ENCODE measurements around the gene ST8SIA6.
"Not testable (repeated sequence)": the region's sequence is repeated elsewhere in the genome, so short reads cannot be mapped to it uniquely, and the experiment has no call there.

Gene ST8SIA6

DNA sequence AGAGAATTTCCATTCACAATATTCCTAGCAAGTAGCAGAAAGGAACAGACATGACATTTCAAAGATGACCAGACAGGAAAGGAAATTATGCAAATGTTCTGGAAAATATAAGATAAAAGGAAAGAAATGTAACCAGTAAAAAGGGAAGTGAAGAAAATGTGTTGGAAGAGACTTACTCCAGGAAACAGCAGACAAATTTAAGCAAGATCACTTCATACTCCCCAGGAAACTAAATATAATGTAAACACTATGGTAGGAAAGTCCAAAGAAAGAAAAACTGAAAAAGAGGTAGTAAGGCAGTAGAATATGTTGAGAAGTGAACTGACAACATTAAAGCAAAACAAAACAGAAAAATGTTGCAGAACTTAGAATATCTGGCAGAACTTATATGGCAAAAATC, 6.4 kb upstream of the ST8SIA6 start:
- DNase-seq (ENCODE audit: low read depth in 1 of 2, low spot score in 1 of 2), result no peak

DNA sequence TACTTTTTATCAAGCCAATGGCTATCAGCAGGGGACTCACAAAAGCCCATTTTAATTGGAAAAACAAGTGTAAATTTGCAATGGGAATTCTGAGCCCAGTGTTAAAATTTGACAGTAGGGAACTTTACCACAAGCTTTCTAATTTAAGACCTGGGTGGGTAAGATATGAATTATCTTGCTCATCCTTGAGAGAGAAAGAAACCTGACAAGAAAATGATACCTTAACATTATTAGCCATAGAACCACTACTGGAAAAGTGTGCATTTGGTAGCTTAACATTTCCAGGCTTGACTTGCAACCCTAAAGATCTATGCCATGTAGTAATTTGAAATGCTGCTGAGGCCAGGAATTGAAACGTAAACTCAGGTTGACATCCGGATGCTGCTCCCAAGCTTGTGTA, 2.7 kb upstream of the ST8SIA6 start:
- no peak for DNase-seq (ENCODE audit: low read depth in 1 of 2, low spot score in 1 of 2)

DNA sequence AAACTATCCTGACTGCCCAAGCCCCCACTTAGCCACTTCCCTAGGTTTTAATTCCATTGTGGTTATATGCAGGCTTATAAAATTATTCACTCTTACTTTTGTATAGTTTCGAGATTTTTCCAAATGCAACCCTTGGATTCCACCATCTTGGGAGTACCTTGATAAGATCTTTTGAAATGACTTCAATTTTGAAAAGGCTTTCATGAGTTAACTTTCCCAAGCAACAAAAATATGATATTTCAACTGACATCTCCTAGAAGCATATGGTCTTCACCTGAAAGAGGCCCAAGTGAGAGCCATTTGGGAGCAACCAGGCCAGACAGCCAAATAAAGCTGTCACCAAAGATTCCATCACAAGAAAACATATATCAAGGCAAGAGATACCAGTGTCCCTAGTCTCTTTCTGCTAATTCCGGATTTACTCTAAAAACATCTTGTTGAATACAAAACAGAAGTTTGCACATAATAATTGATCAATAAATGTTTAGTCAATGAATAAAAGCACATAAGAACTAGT, 1.7 kb upstream of the ST8SIA6 start:
- DNase-seq (ENCODE audit: low read depth in 1 of 2, low spot score in 1 of 2), result no peak

DNA sequence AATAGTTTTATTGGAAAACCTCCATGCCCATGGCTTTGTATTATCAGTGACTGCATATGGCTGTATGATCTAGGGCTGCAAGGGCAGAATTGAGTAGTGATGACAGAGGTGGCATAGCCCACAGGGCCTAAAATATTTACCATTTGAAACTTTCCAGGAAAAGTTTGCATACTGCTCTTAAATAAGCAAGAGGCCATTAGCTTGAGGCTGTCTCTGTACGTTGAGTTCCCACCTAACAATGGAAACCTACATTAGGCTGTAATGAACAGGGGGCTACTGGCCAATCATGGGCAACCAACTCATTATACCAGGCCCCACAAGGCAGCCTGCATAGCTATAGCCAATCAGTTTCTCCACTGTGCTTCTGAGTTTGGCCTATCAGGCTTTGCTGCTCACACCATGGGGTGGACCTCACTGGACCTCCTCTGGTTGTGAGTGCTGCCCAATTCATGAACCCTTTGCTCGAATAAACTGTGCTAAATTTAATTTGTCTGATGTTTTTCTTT, 673 bp upstream of the ST8SIA6 start:
- no peak for DNase-seq (ENCODE audit: low read depth in 1 of 2, low spot score in 1 of 2)

DNA sequence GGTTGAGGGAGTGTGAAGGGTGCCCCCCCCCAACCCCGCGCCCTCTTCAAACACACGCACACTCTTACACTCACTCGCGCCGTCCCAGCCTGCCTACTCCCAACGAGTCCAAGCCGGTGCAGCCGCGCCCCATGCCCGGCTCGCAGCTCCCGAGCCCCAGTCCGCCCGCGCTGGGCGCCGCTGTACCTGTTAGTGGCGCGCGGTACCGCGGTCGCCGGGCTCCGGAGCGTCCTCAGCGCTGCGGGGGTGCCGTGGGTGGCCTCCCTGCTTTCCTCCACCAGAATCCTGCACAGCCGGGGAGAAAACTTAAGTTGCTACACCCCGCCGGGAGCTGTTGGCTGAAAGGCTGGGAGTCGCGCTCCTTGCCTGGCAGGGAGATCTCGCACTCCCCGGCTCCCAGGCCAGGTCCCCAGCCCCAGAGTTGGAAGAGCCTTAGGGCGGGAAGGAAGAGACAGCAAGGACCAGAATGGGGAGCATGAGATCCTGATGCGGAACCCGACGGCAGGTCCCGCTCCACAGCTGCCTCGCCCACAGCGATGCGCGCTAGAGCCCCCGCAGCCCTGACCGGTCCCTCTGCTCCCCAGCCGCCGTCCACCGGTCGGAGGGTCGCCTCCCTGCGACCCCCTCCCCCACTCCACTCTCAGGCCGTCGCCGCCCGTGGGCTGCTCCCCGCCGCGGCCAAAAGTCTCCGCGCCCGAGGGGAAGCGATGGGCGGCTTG, 863 bp downstream of the ST8SIA6 start:
- peak; percentile 6 to 24 for DNase-seq (ENCODE audit: low read depth in 1 of 2, low spot score in 1 of 2)

DNA sequence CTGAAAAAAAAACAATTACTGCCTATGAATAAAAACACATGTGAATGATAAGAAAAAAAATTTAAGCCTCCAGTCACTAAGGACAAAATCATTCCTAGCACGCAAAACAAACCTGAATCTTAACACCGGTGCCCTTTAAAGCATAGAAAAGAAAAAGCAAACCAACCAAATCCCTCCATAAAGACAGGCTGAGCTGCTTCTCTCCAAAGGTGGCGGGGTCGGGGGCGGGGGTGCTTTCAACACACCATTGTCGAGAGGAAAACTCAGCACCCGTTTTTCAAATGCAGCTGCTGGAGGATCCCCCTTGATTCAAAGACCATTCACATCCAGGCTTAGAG, 1.4 kb downstream of the ST8SIA6 start:
- no peak for DNase-seq (ENCODE audit: low read depth in 1 of 2, low spot score in 1 of 2)

DNA sequence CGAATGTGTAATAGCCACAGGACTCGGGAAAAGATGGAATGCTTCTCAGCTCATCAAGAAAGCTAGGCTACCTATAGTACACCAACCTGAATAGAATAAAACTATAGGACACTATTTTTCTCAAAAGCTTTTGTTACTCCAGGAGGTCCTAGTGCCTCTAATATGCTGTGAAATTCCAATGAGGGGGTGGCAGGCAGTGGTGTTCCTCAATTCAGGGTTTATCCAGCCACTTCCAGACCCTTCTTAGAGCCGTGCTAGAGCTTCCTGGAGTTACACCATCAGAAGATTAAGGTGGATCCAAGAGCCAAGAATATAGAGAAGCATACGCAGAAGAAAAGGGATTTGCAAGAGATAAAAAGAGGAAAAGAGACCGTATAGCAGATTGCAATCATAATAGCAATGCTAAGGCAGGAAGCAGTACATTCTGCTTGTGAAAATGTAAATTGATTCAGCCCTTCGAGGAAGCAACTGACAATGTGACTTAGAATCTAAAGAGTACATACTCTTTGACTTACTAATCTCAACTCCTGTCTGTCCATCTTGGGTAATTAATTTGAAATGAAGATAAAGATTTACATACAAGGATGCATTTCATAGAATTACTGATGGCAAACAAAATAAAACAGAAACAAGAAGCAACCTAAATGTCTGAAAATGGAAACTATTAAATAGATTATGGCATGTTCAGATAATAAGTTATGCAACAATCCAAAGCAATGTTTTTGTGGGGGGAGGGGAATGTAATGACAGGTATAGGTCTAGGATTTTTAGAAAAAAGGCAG, 2.1 kb downstream of the ST8SIA6 start:
- no peak for DNase-seq (ENCODE audit: low read depth in 1 of 2, low spot score in 1 of 2)

DNA sequence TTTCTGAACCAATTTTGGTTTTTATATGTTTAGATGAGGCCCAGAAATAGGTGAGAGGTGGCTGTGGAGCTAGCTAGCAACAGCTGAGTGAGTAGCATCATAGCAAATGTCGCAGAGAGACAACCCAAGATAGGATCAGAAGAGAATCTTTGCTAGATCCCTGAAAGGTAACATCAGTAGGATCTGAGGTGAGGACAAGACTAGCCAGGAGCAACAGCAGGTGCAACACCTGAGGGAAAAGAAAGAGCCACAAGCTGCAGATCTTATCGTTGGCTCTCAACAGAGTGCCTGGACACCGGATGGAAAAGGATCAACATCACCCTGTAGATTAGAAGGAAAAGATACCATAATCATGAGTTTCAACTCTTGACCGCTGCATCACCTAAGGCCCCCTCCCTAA, 4.4 kb downstream of the ST8SIA6 start:
- no peak for DNase-seq (ENCODE audit: low read depth in 1 of 2, low spot score in 1 of 2)

DNA sequence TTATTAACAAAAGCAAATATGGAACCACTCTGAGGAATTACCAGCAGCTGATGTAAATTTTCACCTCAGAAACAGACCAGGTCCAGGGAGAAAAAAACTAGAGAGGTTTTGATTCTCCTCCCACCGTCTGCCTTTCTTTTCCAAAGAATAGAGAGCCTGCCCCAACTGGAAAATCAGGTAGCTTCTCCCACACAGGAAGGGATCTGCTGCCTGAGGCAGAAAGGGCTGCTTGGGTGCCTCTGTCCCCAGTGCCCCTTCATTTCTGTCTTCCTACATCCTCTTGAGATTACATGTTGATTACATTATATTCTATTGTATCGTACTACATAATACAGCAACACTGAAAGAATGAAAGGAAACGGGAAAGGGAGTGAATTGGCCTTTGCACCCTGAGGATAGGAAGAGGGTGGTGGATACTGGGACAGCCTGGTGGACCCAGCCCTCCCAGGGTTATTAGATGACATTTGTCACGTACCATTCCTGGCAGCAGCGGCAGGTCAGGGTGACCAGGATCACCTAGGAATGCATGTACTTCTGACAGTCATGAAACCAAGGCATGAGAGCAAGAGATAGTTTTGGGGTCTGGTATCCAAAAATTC, 8.9 kb downstream of the ST8SIA6 start:
- no peak for DNase-seq (ENCODE audit: low read depth in 1 of 2, low spot score in 1 of 2)

DNA sequence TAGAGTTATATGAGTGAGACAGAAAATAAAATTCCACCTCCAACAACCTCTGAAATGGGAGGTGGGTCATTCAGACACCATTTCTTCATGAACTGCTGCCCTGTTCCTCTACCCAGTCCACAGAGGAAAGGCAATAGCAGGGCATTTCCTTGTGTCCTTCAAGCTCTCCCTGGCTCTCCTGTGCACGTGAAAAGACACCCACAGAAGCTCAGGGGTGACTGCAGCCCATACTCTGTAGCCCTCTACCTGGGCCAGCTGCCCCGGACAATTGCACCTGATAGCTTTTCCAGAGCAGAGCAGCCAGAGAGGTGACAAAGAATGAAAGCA, 10.0 kb downstream of the ST8SIA6 start:
- DNase-seq (ENCODE audit: low read depth in 1 of 2, low spot score in 1 of 2), result no peak

DNA sequence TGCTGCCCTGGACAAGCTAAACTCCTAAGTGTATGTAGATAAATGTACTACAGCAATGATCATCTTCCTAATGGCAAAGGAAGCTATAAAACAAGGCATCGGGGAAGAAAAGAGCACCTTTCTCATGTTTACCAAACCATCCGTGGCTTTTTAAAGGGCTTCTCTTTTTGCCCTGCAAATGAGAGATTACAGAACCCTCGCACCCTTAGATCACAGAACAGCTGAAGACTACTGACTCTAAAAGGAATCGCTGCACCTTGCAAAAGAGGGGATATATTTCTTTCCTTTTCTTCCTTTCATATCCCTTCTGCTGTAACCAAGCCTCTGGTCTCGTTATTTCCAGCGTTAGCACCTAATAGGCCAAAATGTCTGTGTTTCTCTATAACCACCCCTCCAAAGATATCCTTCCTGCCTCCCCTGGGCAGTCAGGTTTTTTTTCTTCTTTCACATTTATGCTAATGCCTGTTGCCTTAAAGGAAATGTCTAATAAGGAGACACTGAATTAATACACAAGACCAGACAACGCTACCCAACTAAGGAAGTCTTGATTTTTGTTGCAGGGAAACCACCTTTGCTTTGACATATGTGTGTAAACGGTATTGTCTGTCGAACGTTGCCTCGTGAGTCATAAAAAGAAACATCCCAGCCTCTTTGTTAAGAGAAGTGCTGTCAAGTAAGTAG, 10.5 kb downstream of the ST8SIA6 start:
- no peak for DNase-seq (ENCODE audit: low read depth in 1 of 2, low spot score in 1 of 2)

DNA sequence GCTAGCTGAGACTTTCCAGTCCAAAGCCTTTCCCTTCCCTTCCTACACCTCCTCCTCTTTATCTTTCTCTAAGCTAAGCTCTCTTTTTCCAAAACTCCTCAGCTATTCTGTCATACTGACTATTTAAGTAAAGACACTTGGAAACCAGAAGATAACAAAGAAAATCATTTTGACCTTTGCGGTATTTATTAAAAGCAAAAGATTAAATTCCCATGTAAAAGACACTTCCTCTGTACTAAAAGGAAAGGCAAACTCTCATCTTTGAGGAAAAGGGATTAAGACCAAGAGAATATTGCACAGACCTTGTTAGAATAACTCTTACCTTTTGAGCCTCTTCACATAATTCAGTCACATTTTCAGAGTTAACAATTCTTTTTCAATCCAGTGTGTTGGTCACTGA, 15.8 kb downstream of the ST8SIA6 start:
- DNase-seq (ENCODE audit: low read depth in 1 of 2, low spot score in 1 of 2), result no peak

DNA sequence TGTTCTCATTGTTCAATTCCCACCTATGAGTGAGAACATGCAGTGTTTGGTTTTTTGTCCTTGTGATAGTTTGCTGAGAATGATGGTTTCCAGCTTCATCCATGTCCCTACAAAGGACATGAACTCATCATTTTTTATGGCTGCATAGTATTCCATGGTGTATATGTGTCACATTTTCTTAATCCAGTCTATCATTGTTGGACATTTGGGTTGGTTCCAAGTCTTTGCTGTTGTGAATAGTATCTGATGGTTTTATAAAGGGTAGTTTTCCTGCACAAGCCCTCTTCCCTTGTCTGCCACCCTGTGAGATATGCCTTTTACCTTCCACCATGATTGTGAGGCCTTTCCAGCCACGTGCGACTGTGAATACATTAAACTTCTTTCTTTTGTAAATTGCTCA, 17.8 kb downstream of the ST8SIA6 start:
- DNase-seq (ENCODE audit: low read depth in 1 of 2, low spot score in 1 of 2), result not testable (repeated sequence)

GRCh38 chr10:17435953-17436352, 18.4 kb downstream of the ST8SIA6 start:
- DNase-seq (ENCODE audit: low read depth in 1 of 2, low spot score in 1 of 2), result no peak

DNA sequence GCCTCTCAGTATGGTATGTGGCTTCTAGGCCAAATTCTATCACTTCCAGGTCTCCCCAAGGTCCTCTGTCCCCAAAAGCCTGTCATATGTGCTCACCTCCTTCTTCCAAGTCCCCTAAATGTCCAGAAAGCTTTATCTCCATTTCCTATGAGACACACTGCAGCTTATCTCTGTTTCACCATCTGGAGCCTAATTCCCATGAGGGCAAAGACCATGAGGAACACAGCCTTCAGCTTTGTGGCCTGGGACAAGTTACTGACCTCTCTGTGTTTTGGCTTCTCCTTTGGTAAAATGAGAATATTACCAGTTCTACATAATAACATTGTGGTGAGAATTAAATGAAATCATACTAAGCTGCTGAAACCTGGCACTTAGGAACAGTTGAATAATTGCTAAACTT, 19.2 kb downstream of the ST8SIA6 start:
- DNase-seq (ENCODE audit: low read depth in 1 of 2, low spot score in 1 of 2), result no peak

DNA sequence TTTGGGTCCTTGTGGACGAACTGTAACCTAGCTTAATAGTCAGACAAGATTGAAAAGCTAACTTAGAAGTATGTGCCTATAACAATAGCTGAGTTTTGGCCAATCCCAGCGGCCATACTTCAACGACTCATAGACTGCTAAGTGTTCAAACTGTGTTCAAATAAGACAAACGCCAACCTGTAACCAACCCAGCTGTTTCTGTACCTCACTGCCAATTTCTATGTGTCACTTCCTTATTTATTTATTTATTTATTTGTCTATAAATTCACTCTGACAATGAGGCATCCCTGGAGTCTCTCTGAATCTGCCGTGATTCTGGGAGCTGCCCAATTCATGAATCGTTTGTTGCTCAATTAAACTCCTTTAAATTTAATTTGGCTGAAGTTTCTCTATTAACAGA, 21.7 kb downstream of the ST8SIA6 start:
- DNase-seq (ENCODE audit: low read depth in 1 of 2, low spot score in 1 of 2), result no peak

DNA sequence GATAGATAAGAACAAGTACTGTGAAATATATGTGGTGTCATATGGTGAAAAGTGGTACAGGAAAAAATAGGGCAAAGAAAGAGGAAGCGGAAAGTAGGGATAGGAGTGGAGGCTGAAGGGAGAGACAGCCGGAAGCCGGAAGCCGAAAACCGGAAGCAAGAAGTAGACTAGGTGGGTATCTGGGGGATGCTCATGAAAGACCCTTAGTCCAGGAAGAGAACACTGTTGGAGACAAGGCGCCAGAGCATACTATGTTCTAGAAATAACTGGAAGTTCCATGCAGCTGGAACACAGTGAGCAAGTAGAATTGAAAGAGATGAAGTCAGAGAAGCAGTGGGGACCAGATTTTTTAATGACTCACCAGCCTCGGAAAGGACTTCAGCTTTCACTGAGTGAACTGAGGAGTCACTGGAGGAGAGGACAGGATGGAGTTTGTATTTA, 22.5 kb downstream of the ST8SIA6 start:
- no peak for DNase-seq (ENCODE audit: low read depth in 1 of 2, low spot score in 1 of 2)

GRCh38 chr10:17430647-17431355, 23.6 kb downstream of the ST8SIA6 start:
- peak; percentile 16 to 44 for DNase-seq (ENCODE audit: low read depth in 1 of 2, low spot score in 1 of 2)

GRCh38 chr10:17429490-17429889, 24.9 kb downstream of the ST8SIA6 start:
- DNase-seq (ENCODE audit: low read depth in 1 of 2, low spot score in 1 of 2), result no peak

GRCh38 chr10:17428351-17429097, 25.9 kb downstream of the ST8SIA6 start:
- peak; percentile 22 to 45 for DNase-seq (ENCODE audit: low read depth in 1 of 2, low spot score in 1 of 2)

Data from stimulated activated CD4-positive, alpha-beta T cell treated with anti-CD3 and anti-CD28 coated beads, Interleukin-15, amount 100 ng/mL, for 1 hour (primary cell).